ENCODE measurements around the gene KRT83. TPM values are rescaled to one million over a fixed set of nuclear protein-coding genes. Genes with fewer than 3 reads are reported as not detected.
"Not testable (repeated sequence)": the region's sequence is repeated elsewhere in the genome, so short reads cannot be mapped to it uniquely, and the experiment has no call there.

KRT83 gene
- total and polyA plus RNA-seq, 3 donors from 2014 or later, result 0.39 to 1.2 (median 0.44) TPM

DNA sequence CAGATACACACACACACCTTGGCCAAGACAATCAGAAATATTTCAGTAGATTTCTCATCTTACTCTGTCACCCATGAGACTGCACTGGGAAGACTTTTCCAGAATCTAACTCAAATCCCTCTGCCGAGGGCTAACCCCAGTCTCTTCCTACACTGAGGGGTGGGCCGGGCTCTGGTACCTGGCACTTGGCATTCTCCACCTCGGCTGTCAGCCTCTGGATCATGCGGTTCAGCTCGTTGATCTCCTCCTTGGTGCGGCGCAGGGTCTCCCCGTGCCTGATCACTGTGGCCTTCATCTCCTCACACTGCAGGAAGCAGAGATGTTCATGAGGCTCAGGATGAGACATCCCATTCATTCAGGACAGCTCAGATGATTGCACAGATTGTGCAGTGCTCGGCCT lies 4.9 kb downstream of the KRT83 start:
- intact Hi-C loops (cut with DNase I; ENCODE audit: low total_unique reads), result no loop called here

DNA sequence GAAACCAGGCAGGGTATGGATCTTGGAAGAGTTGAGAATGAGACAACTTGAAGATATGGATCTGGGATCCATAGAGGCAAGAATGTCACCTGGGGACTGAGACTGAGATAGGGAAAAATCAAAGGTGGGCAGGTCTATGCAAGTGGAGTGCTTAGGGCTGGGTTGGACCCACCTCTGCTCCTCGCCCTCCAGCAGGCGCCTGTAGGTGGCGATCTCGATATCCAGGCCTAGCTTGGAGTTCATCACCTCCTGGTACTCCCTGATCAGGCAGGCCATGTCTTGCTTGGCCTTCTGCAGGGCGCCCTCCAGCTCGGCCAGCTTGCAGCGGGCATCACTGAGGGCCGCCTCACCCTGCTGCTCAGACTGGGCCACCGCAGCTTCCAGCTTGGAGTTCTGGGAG lies 5.5 kb downstream of the KRT83 start:
- intact Hi-C loops (cut with DNase I; ENCODE audit: low total_unique reads); H3K4me1 ChIP-seq; DNase-seq; H3K27me3 ChIP-seq; H3K36me3 ChIP-seq (ENCODE audit: low read depth, missing control alignments); H3K4me3 ChIP-seq; H3K27ac ChIP-seq; H3K9me3 ChIP-seq: not testable (repeated sequence)
- WGBS, 2 donors, result 69 to 75% methylated on average over 9 of the region's 9 CpGs

More for the DNA sequence above, 4.9 kb downstream of the KRT83 start:
- no peaks in the 10 kb centered on the region for H3K9me3 ChIP-seq
- no peaks in the 10 kb centered on the region for H3K27me3 ChIP-seq
- no peak overlapping the region for H3K4me3 ChIP-seq
- 78 to 88% methylated on average over 9 of the region's 9 CpGs for WGBS, 2 donors
- no peaks in the 10 kb centered on the region for H3K36me3 ChIP-seq (ENCODE audit: low read depth, missing control alignments)
- no peak for DNase-seq
- H3K27ac ChIP-seq, result no peak overlapping the region
- no peaks in the 10 kb centered on the region for H3K4me1 ChIP-seq
- TF ChIP-seq, protein P1, sequence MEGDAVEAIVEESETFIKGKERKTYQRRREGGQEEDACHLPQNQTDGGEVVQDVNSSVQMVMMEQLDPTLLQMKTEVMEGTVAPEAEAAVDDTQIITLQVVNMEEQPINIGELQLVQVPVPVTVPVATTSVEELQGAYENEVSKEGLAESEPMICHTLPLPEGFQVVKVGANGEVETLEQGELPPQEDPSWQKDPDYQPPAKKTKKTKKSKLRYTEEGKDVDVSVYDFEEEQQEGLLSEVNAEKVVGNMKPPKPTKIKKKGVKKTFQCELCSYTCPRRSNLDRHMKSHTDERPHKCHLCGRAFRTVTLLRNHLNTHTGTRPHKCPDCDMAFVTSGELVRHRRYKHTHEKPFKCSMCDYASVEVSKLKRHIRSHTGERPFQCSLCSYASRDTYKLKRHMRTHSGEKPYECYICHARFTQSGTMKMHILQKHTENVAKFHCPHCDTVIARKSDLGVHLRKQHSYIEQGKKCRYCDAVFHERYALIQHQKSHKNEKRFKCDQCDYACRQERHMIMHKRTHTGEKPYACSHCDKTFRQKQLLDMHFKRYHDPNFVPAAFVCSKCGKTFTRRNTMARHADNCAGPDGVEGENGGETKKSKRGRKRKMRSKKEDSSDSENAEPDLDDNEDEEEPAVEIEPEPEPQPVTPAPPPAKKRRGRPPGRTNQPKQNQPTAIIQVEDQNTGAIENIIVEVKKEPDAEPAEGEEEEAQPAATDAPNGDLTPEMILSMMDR (IDR thresholded peaks at IDR 0.05), result no peak
- TF ChIP-seq POLR2A (IDR thresholded peaks at IDR 0.05), result no peak

DNA sequence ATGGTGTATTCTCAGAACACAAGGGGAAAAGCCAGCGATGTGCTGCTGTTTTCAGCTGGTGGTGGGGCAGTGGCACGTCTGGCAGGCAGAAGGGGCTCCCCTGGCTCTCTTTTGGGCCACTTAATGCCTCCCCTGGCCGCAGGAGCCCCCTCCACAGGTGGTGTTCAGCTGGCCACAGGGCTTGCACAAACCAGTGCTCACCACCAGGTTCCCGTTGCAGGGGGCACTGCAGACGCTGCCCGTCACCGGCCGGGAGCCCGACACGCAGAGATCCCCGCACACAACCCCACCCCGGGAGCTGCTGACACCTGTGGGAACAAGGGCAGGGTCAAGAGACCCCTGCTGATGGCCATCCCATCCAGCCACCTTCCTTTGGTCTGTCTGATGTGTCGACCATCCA lies 6.7 kb downstream of the KRT83 start:
- no peaks in the 10 kb centered on the region for H3K27me3 ChIP-seq
- WGBS, 2 donors, result 89 to 90% methylated on average over 11 to 13 of the region's 13 CpGs
- H3K27ac ChIP-seq, result no peak overlapping the region
- no peaks in the 10 kb centered on the region for H3K36me3 ChIP-seq (ENCODE audit: low read depth, missing control alignments)
- TF ChIP-seq, protein P1 (IDR thresholded peaks at IDR 0.05), result no peak
- TF ChIP-seq POLR2A (IDR thresholded peaks at IDR 0.05), result no peak
- no peak overlapping the region for H3K4me3 ChIP-seq
- intact Hi-C loops (cut with DNase I; ENCODE audit: low total_unique reads), result no loop called here
- no peaks in the 10 kb centered on the region for H3K4me1 ChIP-seq
- no peaks in the 10 kb centered on the region for H3K9me3 ChIP-seq
- no peak for DNase-seq

DNA sequence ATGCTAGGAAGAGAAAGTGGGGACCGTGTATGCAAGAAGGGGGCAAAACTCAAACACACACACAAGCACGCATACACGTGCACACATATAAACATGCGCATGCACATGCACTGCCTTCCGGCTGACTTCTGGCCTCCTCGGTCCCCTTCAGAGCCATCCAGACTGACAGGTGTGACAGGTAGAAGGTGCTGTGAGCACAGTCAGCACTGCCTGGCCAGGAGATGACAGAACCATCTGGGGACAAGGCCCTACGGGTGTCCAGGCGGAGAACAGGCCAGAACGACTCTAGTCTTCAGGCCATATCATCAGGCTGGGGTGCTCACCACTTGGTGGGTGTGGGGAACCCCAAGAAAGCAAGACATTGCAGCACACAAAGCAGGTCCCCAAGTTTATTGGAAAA lies 7.3 kb downstream of the KRT83 start:
- WGBS, 2 donors, result 82 to 93% methylated on average over 9 of the region's 9 CpGs
- no peak for DNase-seq

DNA sequence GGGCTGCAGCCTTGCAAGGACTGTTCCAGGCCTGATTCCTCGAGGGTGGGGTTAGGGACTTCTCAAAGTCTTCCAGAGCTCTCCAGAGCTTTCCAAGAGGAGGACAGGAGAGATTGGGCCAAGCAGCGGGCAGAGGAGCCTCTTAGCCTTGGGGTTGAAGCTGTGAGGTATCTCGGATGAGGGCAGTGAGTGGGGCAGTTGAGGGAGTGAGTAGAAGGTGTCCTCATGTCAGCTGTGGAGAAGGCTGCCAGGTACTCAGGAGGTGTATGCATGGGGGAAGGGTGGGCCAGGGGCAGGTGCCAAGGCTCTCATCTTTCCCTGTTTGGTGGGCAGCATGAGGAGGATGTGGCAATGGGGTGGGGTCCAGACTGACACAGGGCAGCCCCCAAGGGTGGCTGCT lies 7.7 kb downstream of the KRT83 start:
- WGBS, 2 donors, result 71 to 78% methylated on average over 3 of the region's 3 CpGs

More for the DNA sequence above, 7.3 kb downstream of the KRT83 start:
- Histone ChIP-seq H3K36me3 (ENCODE audit: low read depth, missing control alignments) (no peaks in the 10 kb centered on the region), H3K4me1 (no peaks in the 10 kb centered on the region), H3K9me3 (no peaks in the 10 kb centered on the region), H3K4me3 (no peak overlapping the region), H3K27ac (no peak overlapping the region), H3K27me3 (no peaks in the 10 kb centered on the region)
- TF ChIP-seq POLR2A (IDR thresholded peaks at IDR 0.05), result no peak
- TF ChIP-seq, protein P1 (IDR thresholded peaks at IDR 0.05), result no peak
- intact Hi-C loops (cut with DNase I; ENCODE audit: low total_unique reads), result no loop called here

More for the DNA sequence above, 7.7 kb downstream of the KRT83 start:
- Histone ChIP-seq H3K4me1 (no peaks in the 10 kb centered on the region), H3K27ac (no peak overlapping the region), H3K36me3 (ENCODE audit: low read depth, missing control alignments) (no peaks in the 10 kb centered on the region), H3K27me3 (no peaks in the 10 kb centered on the region), H3K4me3 (no peak overlapping the region), H3K9me3 (no peaks in the 10 kb centered on the region)
- TF ChIP-seq, protein P1 (IDR thresholded peaks at IDR 0.05), result no peak
- TF ChIP-seq POLR2A (IDR thresholded peaks at IDR 0.05), result no peak
- intact Hi-C loops (cut with DNase I; ENCODE audit: low total_unique reads), result no loop called here
- DNase-seq, result no peak

All from testis (tissue), 3 donors.